T-helper 17 cell (primary cell): ENCODE measurements around the gene EPDR1. TPM values are rescaled to one million over a fixed set of nuclear protein-coding genes. Genes with fewer than 3 reads are reported as not detected.
"Not testable (repeated sequence)": the region's sequence is repeated elsewhere in the genome, so short reads cannot be mapped to it uniquely, and the experiment has no call there.

Source experiments
- ATAC-seq: fragments of 150-1000 bp; cut with Tn5 transposase; 2 replicates; pipeline ENCODE4 v1.10.0; 2021; ENCODE audit warnings: mild to moderate bottlenecking, moderate library complexity
- DNase-seq, 3 donors: peaks; one replicate each; pipeline versions ENCODE4 v3.0.0 to v3.0.0-alpha.2; 2020 to 2021
- H3K9me3 ChIP-seq: one replicate; pipeline ENCODE4 v1.7.0; 2013; ENCODE audit warnings: low read length, mild to moderate bottlenecking; ENCODE audit not compliant: control insufficient read depth, poor library complexity, severe bottlenecking
- H3K27ac Mint-ChIP-seq: one replicate; pipeline ENCODE4 v1.8.0; 2022; ENCODE audit warnings: mild to moderate bottlenecking, moderate library complexity, mixed read lengths
- H3K27me3 Mint-ChIP-seq: one replicate; pipeline ENCODE4 v1.8.0; 2022; ENCODE audit warnings: mixed read lengths
- H3K36me3 Mint-ChIP-seq: one replicate; pipeline ENCODE4 v1.8.0; 2022; ENCODE audit warnings: low read depth, mixed read lengths
- H3K4me1 Mint-ChIP-seq: one replicate; pipeline ENCODE4 v1.8.0; 2022; ENCODE audit warnings: mild to moderate bottlenecking, mixed read lengths
- H3K4me3 Mint-ChIP-seq: one replicate; pipeline ENCODE4 v1.8.0; 2022; ENCODE audit warnings: mild to moderate bottlenecking, moderate library complexity, mixed read lengths
- total RNA-seq, 4 donors: library from RNA in 2 of 4; stranded (reverse) in 2 of 4; gene quantifications; one replicate each; pipeline ENCODE4 v1.2.3 and lab custom pipeline; 2022 to 2026

Gene EPDR1
- total RNA-seq, 2 donors from 2014 or later: 0.29 TPM; not detected in 1

GRCh38 chr7:37943905-37944736, 23.7 kb downstream of the EPDR1 start:
- H3K4me3 Mint-ChIP-seq: no peak overlapping the region
- H3K27ac Mint-ChIP-seq: no peak overlapping the region
- ATAC-seq: no peak
- no peaks in the 10 kb centered on the region for H3K4me1 Mint-ChIP-seq
- DNase-seq: no peak
- H3K9me3 ChIP-seq: no peaks in the 10 kb centered on the region
- no peaks in the 10 kb centered on the region for H3K27me3 Mint-ChIP-seq
- H3K36me3 Mint-ChIP-seq: no peaks in the 10 kb centered on the region

- no peak for ATAC-seq
- Mint-ChIP-seq H3K27me3 (no peaks in the 10 kb centered on the region), H3K36me3 (no peaks in the 10 kb centered on the region), H3K4me1 (no peaks in the 10 kb centered on the region), H3K4me3 (no peak overlapping the region), H3K27ac (no peak overlapping the region)
- H3K9me3 ChIP-seq: no peaks in the 10 kb centered on the region
- DNase-seq: no peak
These were observed 24.3 kb downstream of the EPDR1 start for GRCh38 chr7:37944737-37945054.

GRCh38 chr7:37945336-37945735, 24.9 kb downstream of the EPDR1 start:
- Mint-ChIP-seq H3K36me3 (no peaks in the 10 kb centered on the region), H3K27ac (no peak overlapping the region), H3K4me3 (no peak overlapping the region), H3K4me1 (no peaks in the 10 kb centered on the region), H3K27me3 (no peaks in the 10 kb centered on the region)
- ATAC-seq: no peak
- no peak for DNase-seq
- no peaks in the 10 kb centered on the region for H3K9me3 ChIP-seq

GRCh38 chr7:37947138-37947940, 26.9 kb downstream of the EPDR1 start:
- ATAC-seq (no peak), DNase-seq (no peak)
- H3K27me3 Mint-ChIP-seq: no peaks in the 10 kb centered on the region
- no peaks in the 10 kb centered on the region for H3K36me3 Mint-ChIP-seq
- no peaks in the 10 kb centered on the region for H3K9me3 ChIP-seq
- H3K4me3 Mint-ChIP-seq: no peak overlapping the region
- H3K27ac Mint-ChIP-seq: no peak overlapping the region
- H3K4me1 Mint-ChIP-seq: no peaks in the 10 kb centered on the region

DNA sequence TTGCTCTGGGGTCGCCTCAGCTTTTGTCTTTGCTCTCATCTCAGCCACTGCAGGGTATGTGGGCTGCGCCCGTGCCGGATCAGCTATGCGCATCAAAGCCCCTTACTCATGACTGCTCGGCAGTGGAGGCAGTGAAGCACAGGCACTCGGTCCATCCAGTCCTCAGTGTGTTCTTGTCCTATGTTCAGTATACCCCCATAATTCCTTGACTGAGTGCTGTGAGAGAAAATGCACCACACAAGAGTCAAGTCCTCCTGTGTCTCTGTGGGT, 27.4 kb downstream of the EPDR1 start:
- no peak overlapping the region for H3K4me3 Mint-ChIP-seq
- H3K27me3 Mint-ChIP-seq: no peaks in the 10 kb centered on the region
- H3K36me3 Mint-ChIP-seq: no peaks in the 10 kb centered on the region
- no peaks in the 10 kb centered on the region for H3K9me3 ChIP-seq
- no peaks in the 10 kb centered on the region for H3K4me1 Mint-ChIP-seq
- ATAC-seq: no peak
- no peak overlapping the region for H3K27ac Mint-ChIP-seq
- no peak for DNase-seq

GRCh38 chr7:37952240-37952639, 31.8 kb downstream of the EPDR1 start:
- no peak for ATAC-seq
- H3K27me3 Mint-ChIP-seq: peaks cover 3% of the 10 kb centered on the region
- H3K9me3 ChIP-seq: no peaks in the 10 kb centered on the region
- H3K36me3 Mint-ChIP-seq: no peaks in the 10 kb centered on the region
- DNase-seq: no peak
- H3K27ac Mint-ChIP-seq: no peak overlapping the region
- H3K4me3 Mint-ChIP-seq: no peak overlapping the region
- H3K4me1 Mint-ChIP-seq: no peaks in the 10 kb centered on the region

DNA sequence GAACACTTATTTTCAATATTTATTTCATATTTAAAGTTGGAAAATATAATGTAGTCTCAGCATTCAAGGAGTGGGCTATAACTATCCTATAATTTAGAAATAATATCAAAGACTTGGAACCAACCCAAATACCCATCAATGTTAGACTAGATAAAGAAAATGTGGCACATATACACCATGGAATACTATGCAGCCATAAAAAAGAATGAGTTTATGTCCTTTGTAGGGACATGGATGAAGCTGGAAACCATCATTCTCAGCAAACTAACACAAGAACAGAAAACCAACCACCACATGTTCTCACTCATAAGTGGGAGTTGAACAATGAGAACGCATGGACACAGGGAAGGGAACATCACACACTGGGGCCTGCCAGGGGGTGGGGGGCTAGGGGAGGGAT, 33.8 kb downstream of the EPDR1 start:
- not testable (repeated sequence) for DNase-seq, H3K36me3 Mint-ChIP-seq, H3K9me3 ChIP-seq, ATAC-seq, H3K4me3 Mint-ChIP-seq, H3K27ac Mint-ChIP-seq, H3K27me3 Mint-ChIP-seq, H3K4me1 Mint-ChIP-seq

GRCh38 chr7:37956791-37957190, 36.4 kb downstream of the EPDR1 start:
- ATAC-seq (no peak), DNase-seq (no peak)
- Mint-ChIP-seq H3K4me3 (no peak overlapping the region), H3K4me1 (no peaks in the 10 kb centered on the region), H3K27me3 (peaks cover 5% of the 10 kb centered on the region), H3K27ac (no peak overlapping the region), H3K36me3 (no peaks in the 10 kb centered on the region)
- H3K9me3 ChIP-seq: no peaks in the 10 kb centered on the region

GRCh38 chr7:37957221-37957970, 37.0 kb downstream of the EPDR1 start:
- no peaks in the 10 kb centered on the region for H3K36me3 Mint-ChIP-seq
- ATAC-seq (no peak), DNase-seq (no peak)
- peaks cover 5% of the 10 kb centered on the region for H3K27me3 Mint-ChIP-seq
- H3K27ac Mint-ChIP-seq: no peak overlapping the region
- H3K9me3 ChIP-seq: no peaks in the 10 kb centered on the region
- no peaks in the 10 kb centered on the region for H3K4me1 Mint-ChIP-seq
- no peak overlapping the region for H3K4me3 Mint-ChIP-seq

GRCh38 chr7:37960483-37960882, 40.0 kb downstream of the EPDR1 start:
- no peaks in the 10 kb centered on the region for H3K36me3 Mint-ChIP-seq
- peaks cover 10% of the 10 kb centered on the region for H3K27me3 Mint-ChIP-seq

GRCh38 chr7:37961251-37961650, 40.8 kb downstream of the EPDR1 start:
- H3K27ac Mint-ChIP-seq: no peak overlapping the region
- no peaks in the 10 kb centered on the region for H3K4me1 Mint-ChIP-seq
- peaks cover 10% of the 10 kb centered on the region for H3K27me3 Mint-ChIP-seq
- no peak overlapping the region for H3K4me3 Mint-ChIP-seq
- ATAC-seq: no peak
- DNase-seq: no peak
- H3K9me3 ChIP-seq: no peaks in the 10 kb centered on the region
- H3K36me3 Mint-ChIP-seq: no peaks in the 10 kb centered on the region

More at GRCh38 chr7:37960483-37960882, 40.0 kb downstream of the EPDR1 start:
- no peaks in the 10 kb centered on the region for H3K4me1 Mint-ChIP-seq
- DNase-seq (no peak), ATAC-seq (no peak)
- no peak overlapping the region for H3K4me3 Mint-ChIP-seq
- no peak overlapping the region for H3K27ac Mint-ChIP-seq
- no peaks in the 10 kb centered on the region for H3K9me3 ChIP-seq

DNA sequence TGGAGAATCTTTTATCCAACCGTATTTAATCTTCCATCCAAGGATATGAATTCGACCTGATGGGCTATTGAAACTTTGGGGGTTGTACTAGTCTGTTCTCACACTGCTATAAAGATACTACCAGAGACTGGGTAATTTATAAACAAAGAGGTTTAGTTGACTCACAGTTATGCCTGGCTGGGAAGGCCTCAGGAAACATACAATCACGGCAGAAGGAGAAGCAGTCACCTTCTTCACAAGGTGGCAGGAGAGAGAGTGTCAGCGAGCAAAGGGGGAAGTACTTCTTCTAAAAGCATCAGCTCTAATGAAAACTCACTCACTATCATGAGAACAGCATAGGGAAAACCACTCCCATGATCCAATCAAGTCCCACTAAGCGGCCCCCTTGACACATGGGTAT, 43.8 kb downstream of the EPDR1 start:
- Mint-ChIP-seq H3K27me3 (peaks cover 5% of the 10 kb centered on the region), H3K36me3 (no peaks in the 10 kb centered on the region), H3K27ac (no peak overlapping the region), H3K4me1 (no peaks in the 10 kb centered on the region), H3K4me3 (no peak overlapping the region)
- H3K9me3 ChIP-seq: no peaks in the 10 kb centered on the region
- DNase-seq (no peak), ATAC-seq (no peak)

DNA sequence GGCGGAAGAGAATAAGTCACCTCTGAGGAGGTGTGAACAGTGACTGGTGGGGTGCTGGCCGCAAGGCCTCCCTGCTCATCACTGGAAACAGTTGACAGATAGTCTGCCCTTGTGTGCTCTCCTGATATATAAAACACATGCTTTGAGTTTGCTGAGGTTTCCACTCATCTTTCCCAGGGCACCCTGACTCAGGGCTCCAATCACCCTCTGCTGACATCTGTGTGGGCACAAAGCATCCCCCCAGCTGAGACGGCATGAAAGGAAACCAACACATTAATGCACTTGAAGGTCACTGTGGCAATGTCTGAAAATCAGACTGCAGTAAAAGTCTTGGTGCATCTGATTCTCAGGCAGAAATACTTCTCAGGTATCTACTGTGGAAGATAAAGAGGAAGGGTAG, 49.8 kb downstream of the EPDR1 start:
- no peak overlapping the region for H3K27ac Mint-ChIP-seq
- H3K27me3 Mint-ChIP-seq: peaks cover 23% of the 10 kb centered on the region
- ATAC-seq: no peak
- no peak for DNase-seq
- no peaks in the 10 kb centered on the region for H3K4me1 Mint-ChIP-seq
- H3K9me3 ChIP-seq: no peaks in the 10 kb centered on the region
- no peak overlapping the region for H3K4me3 Mint-ChIP-seq
- H3K36me3 Mint-ChIP-seq: no peaks in the 10 kb centered on the region
